HG03342 (cell line): ENCODE results near the gene ZNF397.
"Not testable (repeated sequence)": the region's sequence is repeated elsewhere in the genome, so short reads cannot be mapped to it uniquely, and the experiment has no call there.

ENCODE experiments used
- ATAC-seq: cut with Tn5 transposase; IDR thresholded peaks from one replicate; pipeline ENCODE4 v1.9.1; 2021; ENCODE audit warnings: mild to moderate bottlenecking, moderate library complexity; ENCODE audit not compliant: unreplicated experiment

Gene ZNF397

GRCh38 chr18:35240664-35241447 lies at the start of gene ZNF397:
Gene ZNF397, plus strand, starts transcription at chr18:35241034. Its CDS starts 1,437 bp downstream, at chr18:35242471.
- ATAC-seq, result peak; percentile 99

GRCh38 chr18:35191698-35192025 lies 49.2 kb upstream of the ZNF397 start:
- no peak for ATAC-seq

GRCh38 chr18:35192415-35192814 lies 48.4 kb upstream of the ZNF397 start:
- no peak for ATAC-seq

GRCh38 chr18:35193316-35193715 lies 47.5 kb upstream of the ZNF397 start:
- no peak for ATAC-seq

- no peak for ATAC-seq
Measured at GRCh38 chr18:35197296-35197695, 43.5 kb upstream of the ZNF397 start.

GRCh38 chr18:35201256-35201931 lies 39.4 kb upstream of the ZNF397 start:
- no peak for ATAC-seq

- ATAC-seq, result no peak
Measured at GRCh38 chr18:35203067-35203466, 37.8 kb upstream of the ZNF397 start.

GRCh38 chr18:35205199-35205712 lies 35.6 kb upstream of the ZNF397 start:
- no peak for ATAC-seq

- ATAC-seq, result not testable (repeated sequence)
Measured at GRCh38 chr18:35205746-35206458, 34.9 kb upstream of the ZNF397 start.

GRCh38 chr18:35215026-35215425 lies 25.8 kb upstream of the ZNF397 start:
- no peak for ATAC-seq

GRCh38 chr18:35216611-35217010 lies 24.2 kb upstream of the ZNF397 start:
- not testable (repeated sequence) for ATAC-seq

GRCh38 chr18:35219331-35219730 lies 21.5 kb upstream of the ZNF397 start:
- not testable (repeated sequence) for ATAC-seq

- no peak for ATAC-seq
Measured at GRCh38 chr18:35220424-35220823, 20.4 kb upstream of the ZNF397 start.

- no peak for ATAC-seq
Measured at GRCh38 chr18:35223797-35224196, 17.0 kb upstream of the ZNF397 start.

GRCh38 chr18:35227254-35227653 lies 13.6 kb upstream of the ZNF397 start:
- ATAC-seq, result no peak

GRCh38 chr18:35231052-35231451 lies 9.8 kb upstream of the ZNF397 start:
- ATAC-seq, result peak; percentile 83

GRCh38 chr18:35236571-35237363 lies 4.1 kb upstream of the ZNF397 start:
- ATAC-seq, result no peak

GRCh38 chr18:35239314-35239713 lies 1.5 kb upstream of the ZNF397 start:
- no peak for ATAC-seq

GRCh38 chr18:35241448-35241804 lies 592 bp downstream of the ZNF397 start:
- no peak for ATAC-seq

GRCh38 chr18:35242426-35242825 lies 1.6 kb downstream of the ZNF397 start:
- ATAC-seq, result no peak

- ATAC-seq, result no peak
Measured at GRCh38 chr18:35244671-35245070, 3.8 kb downstream of the ZNF397 start.
